HepG2 (cell line): ENCODE data around the gene TAGLN. TPM values are rescaled to one million over a fixed set of nuclear protein-coding genes. Genes with fewer than 3 reads are reported as not detected.

Experiments used
- ATAC-seq: fragments of 200-7000 bp; cut with Tn5 transposase; 3 replicates; pipeline ENCODE4 v1.9.1; 2020; ENCODE audit warnings: mild to moderate bottlenecking, moderate library complexity
- BruUV-seq: library from RNA; stranded (reverse); fragments of 400-500 nt; replicated peaks from 2 replicates; lab custom pipeline; 2021; lab: Mats Ljungman, UMichigan
- CTCF ChIA-PET: fragments of 300-600 bp; formaldehyde crosslinking; extraction: SDS; loops from one replicate; lab custom pipeline; 2021; ENCODE audit warnings: low total read pairs, inconsistent platforms, low intra/inter-chr PET ratio; lab: Yijun Ruan, JAX
- POLR2A ChIA-PET: fragments of 350-600 bp; sonication (Branson Sonifier 250); formaldehyde crosslinking; loops from one replicate; lab custom pipeline; 2020; ENCODE audit warnings: antibody characterized with exemption, inconsistent platforms; lab: Yijun Ruan, JAX
- DNase-seq: peaks from one replicate; pipeline ENCODE4 v3.0.0-alpha.2; 2015; ENCODE audit warnings: low spot score
- FAIRE-seq: peaks from 3 replicates; lab custom pipeline; 2011; peaks lifted over from hg19 to GRCh38; lab: Jason Lieb, UNC
- H2AFZ ChIP-seq: one replicate; pipeline ENCODE4 v1.6.1; 2011; ENCODE audit warnings: low read length, inconsistent platforms
- H3K27ac ChIP-seq: fragments of 300-600 bp; 3 replicates; pipeline ENCODE4 v1.8.0; 2011; ENCODE audit warnings: mixed run types, mild to moderate bottlenecking, mixed read lengths, low read length, inconsistent platforms; ENCODE audit not compliant: insufficient read depth; ENCODE audit errors: extremely low read length
- H3K27me3 ChIP-seq, 2 experiments: fragments of 200-600 bp in 1 of 2; 2 replicates in 1 of 2; 3 replicates in 1 of 2; pipeline versions ENCODE4 v1.6.0 to v1.8.0; 2011; ENCODE audit warnings: low read length in 2 of 2, mild to moderate bottlenecking in 2 of 2, moderate library complexity in 2 of 2, inconsistent platforms in 1 of 2; ENCODE audit not compliant: insufficient read depth in 2 of 2, control insufficient read depth in 1 of 2
- H3K36me3 ChIP-seq, 2 experiments: fragments of 200-600 bp in 1 of 2; replicated peaks in 1 of 2; 2 replicates in 1 of 2; 3 replicates in 1 of 2; pipeline versions ENCODE4 v1.5.1 to v1.8.0; 2011; ENCODE audit warnings: low read length in 2 of 2, inconsistent platforms in 1 of 2; ENCODE audit not compliant: insufficient read depth in 2 of 2, control insufficient read depth in 1 of 2
- H3K4me1 ChIP-seq: 2 replicates; pipeline ENCODE4 v1.5.1; 2012; ENCODE audit warnings: low read length, inconsistent platforms; ENCODE audit not compliant: insufficient read depth
- H3K4me2 ChIP-seq: 2 replicates; pipeline ENCODE4 v1.6.0; 2011; ENCODE audit warnings: low read depth, low read length, inconsistent platforms
- H3K4me3 ChIP-seq, 3 experiments: fragments of 200-600 bp in 1 of 3; sonication (generic), shearing (Covaris generic) in 1 of 3; replicated peaks in 1 of 3; 2 replicates each; pipeline ENCODE4 v1.5.1; 2011 to 2016; ENCODE audit warnings: low read length in 3 of 3, inconsistent platforms in 2 of 3, low read depth in 2 of 3, mild to moderate bottlenecking in 2 of 3, control low read depth in 1 of 3, mixed read lengths in 1 of 3; ENCODE audit not compliant: insufficient read depth in 1 of 3
- H3K79me2 ChIP-seq: one replicate; pipeline ENCODE4 v1.6.1; 2011; ENCODE audit warnings: low read length, inconsistent platforms; ENCODE audit not compliant: insufficient read depth
- H3K9ac ChIP-seq: 2 replicates; pipeline ENCODE4 v1.6.0; 2011; ENCODE audit warnings: mild to moderate bottlenecking, low read depth, low read length, inconsistent platforms; ENCODE audit not compliant: insufficient read depth
- H3K9me3 ChIP-seq: 2 replicates; pipeline ENCODE4 v1.5.1; 2012; ENCODE audit warnings: mild to moderate bottlenecking, low read length
- H4K20me1 ChIP-seq: 2 replicates; pipeline ENCODE4 v1.6.0; 2011; ENCODE audit warnings: inconsistent platforms, mild to moderate bottlenecking, low read length, moderate library complexity; ENCODE audit not compliant: insufficient read depth
- EP300 ChIP-seq, 3 experiments: sonication (generic) in 1 of 3; formaldehyde crosslinking in 1 of 3; IDR thresholded peaks; 2 replicates each; pipeline versions ENCODE4 v1.5.1 to v1.6.1; 2011 to 2020; ENCODE audit warnings: low read depth in 2 of 3, low read length in 2 of 3, borderline replicate concordance in 1 of 3, improper control_type of control experiment in 1 of 3, mild to moderate bottlenecking in 1 of 3, missing genetic modification reagents in 1 of 3, moderate library complexity in 1 of 3
- FOXA1 ChIP-seq, 2 experiments: fragments of 450-650 bp in 1 of 2; sonication (generic) in 1 of 2; formaldehyde crosslinking in 1 of 2; IDR thresholded peaks; 2 replicates each; pipeline versions ENCODE4 v1.4.0 to v1.6.1; 2016 to 2020; ENCODE audit warnings: missing genetic modification reagents in 1 of 2
- ISL2 ChIP-seq: sonication (generic); formaldehyde crosslinking; IDR thresholded peaks from 2 replicates; pipeline ENCODE4 v1.5.0; 2020; ENCODE audit warnings: missing genetic modification reagents
- NFKB2 ChIP-seq: sonication (generic); formaldehyde crosslinking; IDR thresholded peaks from 2 replicates; pipeline ENCODE4 v1.4.0; 2020; ENCODE audit warnings: missing genetic modification reagents, borderline replicate concordance
- NR2C2 ChIP-seq: sonication (generic); formaldehyde crosslinking; IDR thresholded peaks from 2 replicates; pipeline ENCODE4 v1.4.0; 2020; ENCODE audit warnings: missing genetic modification reagents, mild to moderate bottlenecking, moderate library complexity, borderline replicate concordance
- ZNF674 ChIP-seq: sonication (generic); formaldehyde crosslinking; IDR thresholded peaks from 2 replicates; pipeline ENCODE4 v1.5.0; 2020; ENCODE audit warnings: low read depth, mild to moderate bottlenecking, missing genetic modification reagents
- ZSCAN29 ChIP-seq: sonication (generic); formaldehyde crosslinking; conservative IDR thresholded peaks from 2 replicates; pipeline ENCODE4 v1.4.0; 2020; ENCODE audit warnings: mild to moderate bottlenecking, missing genetic modification reagents
- WGBS: methylation state at CpG from one replicate; pipeline ENCODE4 v1.1.6; 2017; ENCODE audit warnings: low lambda C conversion rate; 5-methylcytosine and 5-hydroxymethylcytosine counted together
- in situ Hi-C: cut with HindIII; loops from 2 replicates; pipeline ENCODE4 v1.10.0; 2017; ENCODE audit warnings: low pct_unique_long_range_greater_than_20kb; ENCODE audit not compliant: extremely low pct_ligation_motif_present
- intact Hi-C: fragments of 100-400 bp; cut with micrococcal nuclease; formaldehyde crosslinking; loops from one replicate; pipeline ENCODE4 v1.10.0; 2022; ENCODE audit not compliant: unreplicated experiment
- polyA plus RNA-seq, 8 experiments: library from polyadenylated mRNA; depleted of rRNA in 3 of 8; stranded (reverse) in 7 of 8; unstranded in 1 of 8; fragments of >200 nt; fragmentation: Illumina TruSeq in 4 of 8; extraction: Trizol in 4 of 8; gene quantifications; 2 replicates each; pipeline versions ENCODE4 v1.2.1 to v1.2.3, GENCODE V29; 2011 to 2016; ENCODE audit warnings: low read depth in 4 of 8, missing spikeins in 1 of 8, mixed read lengths in 1 of 8; ENCODE audit not compliant: insufficient read depth in 1 of 8
- total RNA-seq, 5 experiments: library from RNA; depleted of rRNA; stranded (reverse); fragments of >200 nt; fragmentation: Illumina TruSeq; extraction: Trizol; gene quantifications; 2 replicates each; pipeline ENCODE4 v1.2.3, GENCODE V29; 2016; ENCODE audit warnings: low read depth in 1 of 5
- TF ChIP-seq, protein P1 (sequence below): sonication (generic); formaldehyde crosslinking; IDR thresholded peaks from 2 replicates; pipeline ENCODE4 v1.8.0; 2022; ENCODE audit warnings: mild to moderate bottlenecking, missing genetic modification reagents, moderate library complexity
- TF ChIP-seq, protein P2 (sequence below): sonication (generic); formaldehyde crosslinking; IDR thresholded peaks from 2 replicates; pipeline ENCODE4 v1.5.0; 2020; ENCODE audit warnings: mild to moderate bottlenecking, missing genetic modification reagents
- TF ChIP-seq, protein P3 (sequence below): sonication (generic); formaldehyde crosslinking; IDR thresholded peaks from 2 replicates; pipeline ENCODE4 v1.4.0; 2020; ENCODE audit warnings: mild to moderate bottlenecking, missing genetic modification reagents

Gene TAGLN
- total and polyA plus RNA-seq, 2 of the 13 experiments (the other 11 are each of a cell fraction or from before 2014, with no cell fraction given): 12.6 to 75.4 TPM

DNA sequence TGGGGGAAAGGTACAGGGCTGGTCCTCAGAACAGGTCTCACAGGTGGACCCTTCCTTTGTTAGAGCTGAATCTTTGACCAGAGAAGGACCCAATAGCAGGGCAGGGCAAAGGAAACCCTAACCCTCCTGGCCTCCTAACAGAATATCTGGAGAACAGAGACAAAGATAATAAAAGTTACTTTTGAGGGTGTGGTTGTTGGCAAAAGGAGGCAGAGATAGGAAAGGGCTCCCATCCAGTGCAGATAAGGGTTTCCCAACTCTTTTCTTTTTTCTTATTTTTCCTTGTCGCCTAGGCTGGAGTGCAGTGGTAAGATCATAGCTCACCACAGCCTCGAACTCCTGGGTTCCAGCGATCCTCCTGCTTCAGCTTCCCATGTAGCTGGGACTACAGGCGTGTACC lies 20.8 kb downstream of the TAGLN start:
- FAIRE-seq (no peak), DNase-seq (no peak), ATAC-seq (no peak)
- peaks cover 0 to 20% of the 10 kb centered on the region in 2 experiments; a peak in 2 of 5 replicates for H3K36me3 ChIP-seq
- no peak overlapping the region for H3K9ac ChIP-seq
- POLR2A ChIA-PET: no interaction called here
- TF ChIP-seq, protein P1, sequence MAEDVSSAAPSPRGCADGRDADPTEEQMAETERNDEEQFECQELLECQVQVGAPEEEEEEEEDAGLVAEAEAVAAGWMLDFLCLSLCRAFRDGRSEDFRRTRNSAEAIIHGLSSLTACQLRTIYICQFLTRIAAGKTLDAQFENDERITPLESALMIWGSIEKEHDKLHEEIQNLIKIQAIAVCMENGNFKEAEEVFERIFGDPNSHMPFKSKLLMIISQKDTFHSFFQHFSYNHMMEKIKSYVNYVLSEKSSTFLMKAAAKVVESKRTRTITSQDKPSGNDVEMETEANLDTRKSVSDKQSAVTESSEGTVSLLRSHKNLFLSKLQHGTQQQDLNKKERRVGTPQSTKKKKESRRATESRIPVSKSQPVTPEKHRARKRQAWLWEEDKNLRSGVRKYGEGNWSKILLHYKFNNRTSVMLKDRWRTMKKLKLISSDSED (CRISPR knock-in tag): no peak
- TF ChIP-seq, protein P2, sequence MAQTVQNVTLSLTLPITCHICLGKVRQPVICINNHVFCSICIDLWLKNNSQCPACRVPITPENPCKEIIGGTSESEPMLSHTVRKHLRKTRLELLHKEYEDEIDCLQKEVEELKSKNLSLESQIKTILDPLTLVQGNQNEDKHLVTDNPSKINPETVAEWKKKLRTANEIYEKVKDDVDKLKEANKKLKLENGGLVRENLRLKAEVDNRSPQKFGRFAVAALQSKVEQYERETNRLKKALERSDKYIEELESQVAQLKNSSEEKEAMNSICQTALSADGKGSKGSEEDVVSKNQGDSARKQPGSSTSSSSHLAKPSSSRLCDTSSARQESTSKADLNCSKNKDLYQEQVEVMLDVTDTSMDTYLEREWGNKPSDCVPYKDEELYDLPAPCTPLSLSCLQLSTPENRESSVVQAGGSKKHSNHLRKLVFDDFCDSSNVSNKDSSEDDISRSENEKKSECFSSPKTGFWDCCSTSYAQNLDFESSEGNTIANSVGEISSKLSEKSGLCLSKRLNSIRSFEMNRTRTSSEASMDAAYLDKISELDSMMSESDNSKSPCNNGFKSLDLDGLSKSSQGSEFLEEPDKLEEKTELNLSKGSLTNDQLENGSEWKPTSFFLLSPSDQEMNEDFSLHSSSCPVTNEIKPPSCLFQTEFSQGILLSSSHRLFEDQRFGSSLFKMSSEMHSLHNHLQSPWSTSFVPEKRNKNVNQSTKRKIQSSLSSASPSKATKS (CRISPR knock-in tag): no peak
- TF ChIP-seq NR2C2 (CRISPR knock-in tag) (no peak), ZNF674 (CRISPR knock-in tag) (no peak), ZSCAN29 (no peak), NFKB2 (CRISPR knock-in tag) (no peak), FOXA1 (IDR thresholded peaks at IDR 0.05) (no peak), FOXA1 (CRISPR knock-in tag; IDR thresholded peaks at IDR 0.05) (no peak), ISL2 (CRISPR knock-in tag) (no peak), EP300 (IDR thresholded peaks at IDR 0.05; ENCODE audit: low read depth in 2 of 2, low read length in 2 of 2) (no peak), EP300 (CRISPR knock-in tag; IDR thresholded peaks at IDR 0.05; ENCODE audit: borderline replicate concordance) (no peak)
- TF ChIP-seq, protein P3, sequence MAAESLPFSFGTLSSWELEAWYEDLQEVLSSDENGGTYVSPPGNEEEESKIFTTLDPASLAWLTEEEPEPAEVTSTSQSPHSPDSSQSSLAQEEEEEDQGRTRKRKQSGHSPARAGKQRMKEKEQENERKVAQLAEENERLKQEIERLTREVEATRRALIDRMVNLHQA (CRISPR knock-in tag): no peak
- H4K20me1 ChIP-seq: no peaks in the 10 kb centered on the region
- intact Hi-C loops: loop anchor here (10.0 kb wide), 1 partner anchor 115 kb away; no protein-coding TSS in a partner anchor
- no peaks in the 10 kb centered on the region for H3K27me3 ChIP-seq
- no peak overlapping the region for H2AFZ ChIP-seq
- WGBS: 94% methylated on average over 4 of the region's 4 CpGs
- peaks cover 12% of the 10 kb centered on the region for H3K4me1 ChIP-seq
- H3K4me3 ChIP-seq: no peak overlapping the region
- in situ Hi-C loops: loop anchor here (5.0 kb wide), 1 partner anchor 38 kb away; no protein-coding TSS in a partner anchor
- H3K4me2 ChIP-seq: no peak overlapping the region
- CTCF ChIA-PET: no interaction called here
- H3K79me2 ChIP-seq: no peaks in the 10 kb centered on the region
- H3K9me3 ChIP-seq: no peaks in the 10 kb centered on the region
- no TSS peak for BruUV-seq
- no peak overlapping the region for H3K27ac ChIP-seq
